Measurements from ENCODE around the gene ZBTB20. TPM values are rescaled to one million over a fixed set of nuclear protein-coding genes. Genes with fewer than 3 reads are reported as not detected.

The ZBTB20 gene
- total RNA-seq, 8 experiments from 2014 or later, result 21.8 to 62.6 (median 39.5) TPM

GRCh38 chr3:114418107-114418506 lies 729.0 kb downstream of the ZBTB20 start:
- peak in 2 of 8 experiments; percentile 14 to 18 for ATAC-seq (replicated peaks in 6 of 8)
- H3K4me3 ChIP-seq, result no peak overlapping the region
- in situ Hi-C loops (cut with MboI; ENCODE audit: low pct_unique_long_range_greater_than_20kb in 2 of 9, low sequenced_read_pairs in 9 of 9, unreplicated experiment in 9 of 9), result no loop called here

GRCh38 chr3:114417675-114418074 lies 729.4 kb downstream of the ZBTB20 start:
- Histone ChIP-seq H3K4me3 (no peak overlapping the region), H3K27ac (no peak overlapping the region), H3K4me1 (replicated peaks in 1 of 2) (peaks cover 6 to 42% of the 10 kb centered on the region in 2 donors)
- in situ Hi-C loops (cut with MboI; ENCODE audit: low pct_unique_long_range_greater_than_20kb in 2 of 9, low sequenced_read_pairs in 9 of 9, unreplicated experiment in 9 of 9), result no loop called here
- no peak for ATAC-seq (replicated peaks in 6 of 8)
- WGBS, 10 experiments, result 61 to 100% (median 96%) methylated on average over 1 to 3 of the region's 3 CpGs; no CpG with 5 or more reads in 2 of the 10 experiments

More at GRCh38 chr3:114418107-114418506, 729.0 kb downstream of the ZBTB20 start:
- Histone ChIP-seq H3K4me1 (replicated peaks in 1 of 2) (peaks cover 6 to 42% of the 10 kb centered on the region in 2 donors), H3K27ac (no peak overlapping the region)

- Histone ChIP-seq H3K4me1 (replicated peaks in 1 of 2) (peaks cover 6 to 39% of the 10 kb centered on the region in 2 donors), H3K27ac (no peak overlapping the region), H3K4me3 (no peak overlapping the region)
- WGBS, 10 experiments, result 11 to 100% (median 89%) methylated on average over 3 to 5 of the region's 5 CpGs
- no peak for ATAC-seq (replicated peaks in 6 of 8)
- in situ Hi-C loops (cut with MboI; ENCODE audit: low pct_unique_long_range_greater_than_20kb in 2 of 9, low sequenced_read_pairs in 9 of 9, unreplicated experiment in 9 of 9), result no loop called here
Measured at GRCh38 chr3:114417265-114417664, 729.8 kb downstream of the ZBTB20 start.

GRCh38 chr3:114411811-114412803 lies 735.0 kb downstream of the ZBTB20 start:
- peaks cover 31 to 40% of the 10 kb centered on the region in 2 donors for H3K4me1 ChIP-seq (replicated peaks in 1 of 2)
- in situ Hi-C loops (cut with MboI; ENCODE audit: low pct_unique_long_range_greater_than_20kb in 2 of 9, low sequenced_read_pairs in 9 of 9, unreplicated experiment in 9 of 9), result no loop called here
- no peak overlapping the region for H3K4me3 ChIP-seq
- 26 to 93% (median 62%) methylated on average over 1 to 8 of the region's 9 CpGs for WGBS, 10 experiments
- peak in 4 of 8 experiments; percentile 18 to 47 (median 37) for ATAC-seq (replicated peaks in 6 of 8)
- no peak overlapping the region for H3K27ac ChIP-seq

GRCh38 chr3:114411190-114411668 lies 735.9 kb downstream of the ZBTB20 start:
- peak in 5 of 8 experiments; percentile 47 to 89 (median 79) for ATAC-seq (replicated peaks in 6 of 8)
- in situ Hi-C loops (cut with MboI; ENCODE audit: low pct_unique_long_range_greater_than_20kb in 2 of 9, low sequenced_read_pairs in 9 of 9, unreplicated experiment in 9 of 9), result no loop called here
- Histone ChIP-seq H3K4me1 (replicated peaks in 1 of 2) (peaks cover 34 to 40% of the 10 kb centered on the region in 2 donors), H3K27ac (no peak overlapping the region), H3K4me3 (no peak overlapping the region)
- WGBS, 10 experiments, result 0 to 92% (median 55%) methylated on average over 1 to 3 of the region's 3 CpGs; no CpG with 5 or more reads in 1 of the 10 experiments

GRCh38 chr3:114408736-114409670 lies 738.1 kb downstream of the ZBTB20 start:
- Histone ChIP-seq H3K4me3 (peak overlapping the region in 3 of 5 donors; percentile 3 to 20 (median 16)), H3K4me1 (replicated peaks in 1 of 2) (peaks cover 34 to 36% of the 10 kb centered on the region in 2 donors), H3K27ac (peak overlapping the region in 1 of 2 donors; percentile 2)
- 11 to 78% (median 26%) methylated on average over 2 to 15 of the region's 17 CpGs for WGBS, 10 experiments
- in situ Hi-C loops (cut with MboI; ENCODE audit: low pct_unique_long_range_greater_than_20kb in 2 of 9, low sequenced_read_pairs in 9 of 9, unreplicated experiment in 9 of 9), result no loop called here
- peak in 5 of 8 experiments; percentile 87 to 91 (median 90) for ATAC-seq (replicated peaks in 6 of 8)

- ATAC-seq (replicated peaks in 6 of 8), result no peak
- no peak overlapping the region for H3K27ac ChIP-seq
- no peak overlapping the region for H3K4me3 ChIP-seq
- H3K4me1 ChIP-seq (replicated peaks in 1 of 2), result peaks cover 34 to 36% of the 10 kb centered on the region in 2 donors
- WGBS, 10 experiments, result 27 to 100% (median 88%) methylated on average over 1 to 3 of the region's 3 CpGs
- in situ Hi-C loops (cut with MboI; ENCODE audit: low pct_unique_long_range_greater_than_20kb in 2 of 9, low sequenced_read_pairs in 9 of 9, unreplicated experiment in 9 of 9), result no loop called here
Measured at GRCh38 chr3:114406922-114407321, 740.2 kb downstream of the ZBTB20 start.

GRCh38 chr3:114406286-114406685 lies 740.8 kb downstream of the ZBTB20 start:
- peaks cover 33 to 36% of the 10 kb centered on the region in 2 donors for H3K4me1 ChIP-seq (replicated peaks in 1 of 2)
- 32 to 100% (median 100%) methylated on average over 1 to 3 of the region's 3 CpGs; no CpG with 5 or more reads in 1 of the 10 experiments for WGBS, 10 experiments
- no peak overlapping the region for H3K4me3 ChIP-seq
- in situ Hi-C loops (cut with MboI; ENCODE audit: low pct_unique_long_range_greater_than_20kb in 2 of 9, low sequenced_read_pairs in 9 of 9, unreplicated experiment in 9 of 9), result no loop called here
- peak in 2 of 8 experiments; percentile 13 to 31 for ATAC-seq (replicated peaks in 6 of 8)
- H3K27ac ChIP-seq, result no peak overlapping the region

- H3K4me1 ChIP-seq (replicated peaks in 1 of 2), result peaks cover 34 to 40% of the 10 kb centered on the region in 2 donors
- 67 to 100% (median 100%) methylated on average over 1 to 2 of the region's 2 CpGs; no CpG with 5 or more reads in 3 of the 10 experiments for WGBS, 10 experiments
- no peak overlapping the region for H3K27ac ChIP-seq
- H3K4me3 ChIP-seq, result no peak overlapping the region
- no peak for ATAC-seq (replicated peaks in 6 of 8)
- in situ Hi-C loops (cut with MboI; ENCODE audit: low pct_unique_long_range_greater_than_20kb in 2 of 9, low sequenced_read_pairs in 9 of 9, unreplicated experiment in 9 of 9), result no loop called here
Measured at GRCh38 chr3:114405202-114405990, 741.7 kb downstream of the ZBTB20 start.

- Histone ChIP-seq H3K4me3 (no peak overlapping the region), H3K4me1 (replicated peaks in 1 of 2) (peaks cover 28 to 33% of the 10 kb centered on the region in 2 donors), H3K27ac (no peak overlapping the region)
- in situ Hi-C loops (cut with MboI; ENCODE audit: low pct_unique_long_range_greater_than_20kb in 2 of 9, low sequenced_read_pairs in 9 of 9, unreplicated experiment in 9 of 9), result no loop called here
- WGBS, 10 experiments, result 47 to 93% (median 73%) methylated on average over 1 to 6 of the region's 6 CpGs
- ATAC-seq (replicated peaks in 6 of 8), result no peak
Measured at GRCh38 chr3:114404590-114404989, 742.5 kb downstream of the ZBTB20 start.

- in situ Hi-C loops (cut with MboI; ENCODE audit: low pct_unique_long_range_greater_than_20kb in 2 of 9, low sequenced_read_pairs in 9 of 9, unreplicated experiment in 9 of 9), result no loop called here
Measured at GRCh38 chr3:114402838-114403237, 744.2 kb downstream of the ZBTB20 start.

GRCh38 chr3:114401346-114401745 lies 745.7 kb downstream of the ZBTB20 start:
- Histone ChIP-seq H3K4me3 (no peak overlapping the region), H3K27ac (no peak overlapping the region), H3K4me1 (replicated peaks in 1 of 2) (peaks cover 11 to 13% of the 10 kb centered on the region in 2 donors)
- 78 to 100% (median 94%) methylated on average over 1 to 3 of the region's 3 CpGs for WGBS, 10 experiments
- in situ Hi-C loops (cut with MboI; ENCODE audit: low pct_unique_long_range_greater_than_20kb in 2 of 9, low sequenced_read_pairs in 9 of 9, unreplicated experiment in 9 of 9), result no loop called here
- ATAC-seq (replicated peaks in 6 of 8), result peak in 1 of 8 experiments; percentile 9

More at GRCh38 chr3:114402838-114403237, 744.2 kb downstream of the ZBTB20 start:
- WGBS, 10 experiments, result 5 to 94% (median 41%) methylated on average over 1 to 3 of the region's 3 CpGs; no CpG with 5 or more reads in 2 of the 10 experiments
- Histone ChIP-seq H3K4me1 (replicated peaks in 1 of 2) (peaks cover 15 to 17% of the 10 kb centered on the region in 2 donors), H3K4me3 (no peak overlapping the region), H3K27ac (no peak overlapping the region)
- peak in 2 of 8 experiments; percentile 47 to 67 for ATAC-seq (replicated peaks in 6 of 8)

Measured in motor neuron (in vitro differentiated cells).